Lung (tissue), 16 donors: ENCODE results near the gene KRTAP10-6. TPM values are rescaled to one million over a fixed set of nuclear protein-coding genes. Genes with fewer than 3 reads are reported as not detected.
"Not testable (repeated sequence)": the region's sequence is repeated elsewhere in the genome, so short reads cannot be mapped to it uniquely, and the experiment has no call there.

Experiments
- ATAC-seq: fragments of 200-7000 bp; cut with Tn5 transposase; one replicate; pipeline ENCODE4 v1.9.1; 2020; ENCODE audit warnings: moderate number of reproducible peaks; ENCODE audit not compliant: insufficient read depth, low FRiP score
- DNase-seq, 3 donors: peaks; one replicate each; pipeline ENCODE4 v3.0.0-alpha.2; 2013 to 2017
- H3K27ac ChIP-seq, 2 donors: one replicate each; pipeline ENCODE4 v1.5.1; 2013; ENCODE audit warnings: mild to moderate bottlenecking in 2 of 2, moderate library complexity in 2 of 2, control low read depth in 1 of 2, inconsistent platforms in 1 of 2, low read depth in 1 of 2, low read length in 1 of 2
- H3K27me3 ChIP-seq, 3 donors: one replicate each; pipeline ENCODE4 v1.5.1; 2013; ENCODE audit warnings: low read length in 2 of 3; ENCODE audit not compliant: control insufficient read depth in 3 of 3, insufficient read depth in 3 of 3
- H3K36me3 ChIP-seq, 4 donors: one replicate each; pipeline ENCODE4 v1.5.1; 2013; ENCODE audit warnings: low read length in 4 of 4, mild to moderate bottlenecking in 1 of 4, moderate library complexity in 1 of 4; ENCODE audit not compliant: control insufficient read depth in 4 of 4, insufficient read depth in 4 of 4
- H3K4me1 ChIP-seq, 5 donors: one replicate each; pipeline ENCODE4 v1.5.1; 2013; ENCODE audit warnings: low read length in 5 of 5, mild to moderate bottlenecking in 2 of 5, moderate library complexity in 1 of 5; ENCODE audit not compliant: control insufficient read depth in 5 of 5, insufficient read depth in 5 of 5
- H3K4me3 ChIP-seq: one replicate; pipeline ENCODE4 v1.5.1; 2013; ENCODE audit warnings: mild to moderate bottlenecking, control low read depth, moderate library complexity
- H3K9ac ChIP-seq, 2 donors: one replicate each; pipeline ENCODE4 v1.5.1; 2013; ENCODE audit warnings: low read length in 2 of 2, control low read depth in 1 of 2; ENCODE audit not compliant: insufficient read depth in 1 of 2
- H3K9me3 ChIP-seq, 4 donors: one replicate each; pipeline ENCODE4 v1.5.1; 2013; ENCODE audit warnings: low read length in 3 of 4, mild to moderate bottlenecking in 1 of 4, moderate library complexity in 1 of 4; ENCODE audit not compliant: control insufficient read depth in 4 of 4, insufficient read depth in 3 of 4
- CTCF ChIP-seq: IDR thresholded peaks from 2 replicates; pipeline ENCODE4 v1.5.1; 2012; ENCODE audit warnings: mild to moderate bottlenecking; ENCODE audit errors: control extremely low read depth, extremely low read depth
- WGBS, 2 donors: extraction: QIAGEN DNeasy Blood & Tissue Kit; methylation state at CpG; one replicate each; pipeline ENCODE4 v1.1.7; 2013; 5-methylcytosine and 5-hydroxymethylcytosine counted together
- long read RNA-seq, 5 donors: transcript quantifications; one replicate each; lab custom pipeline, GENCODE V29; 2026
- polyA plus RNA-seq, 2 donors: library from polyadenylated mRNA; stranded (reverse); fragments of 200-250 nt; gene quantifications; one replicate each; pipeline ENCODE4 v1.2.1, GENCODE V29; 2013
- total RNA-seq, 2 donors: library from RNA; depleted of rRNA in 1 of 2; stranded (reverse); fragments of >200 nt in 1 of 2; gene quantifications; one replicate each; pipeline ENCODE4 v1.2.1, GENCODE V29; 2014 to 2021
- donor health status: control.
- donor health status: control.
- donor health status: Bipolar disorder and iron deficiency.
- donor health status: healthy.
- donor health status: DM: yes; HTN: yes; CAD: no.

Gene KRTAP10-6, protein sequence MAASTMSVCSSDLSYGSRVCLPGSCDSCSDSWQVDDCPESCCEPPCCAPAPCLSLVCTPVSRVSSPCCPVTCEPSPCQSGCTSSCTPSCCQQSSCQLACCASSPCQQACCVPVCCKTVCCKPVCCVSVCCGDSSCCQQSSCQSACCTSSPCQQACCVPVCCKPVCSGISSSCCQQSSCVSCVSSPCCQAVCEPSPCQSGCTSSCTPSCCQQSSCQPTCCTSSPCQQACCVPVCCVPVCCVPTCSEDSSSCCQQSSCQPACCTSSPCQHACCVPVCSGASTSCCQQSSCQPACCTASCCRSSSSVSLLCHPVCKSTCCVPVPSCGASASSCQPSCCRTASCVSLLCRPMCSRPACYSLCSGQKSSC
- total RNA-seq, result not detected
- not detected for polyA plus RNA-seq
- long read RNA-seq, donor 1, result 0 reads
- long read RNA-seq, donor 2, result 0 reads
- long read RNA-seq, donor 3, result 0 reads
- long read RNA-seq, donor 4, result 0 reads
- long read RNA-seq, donor 5, result 0 reads

DNA sequence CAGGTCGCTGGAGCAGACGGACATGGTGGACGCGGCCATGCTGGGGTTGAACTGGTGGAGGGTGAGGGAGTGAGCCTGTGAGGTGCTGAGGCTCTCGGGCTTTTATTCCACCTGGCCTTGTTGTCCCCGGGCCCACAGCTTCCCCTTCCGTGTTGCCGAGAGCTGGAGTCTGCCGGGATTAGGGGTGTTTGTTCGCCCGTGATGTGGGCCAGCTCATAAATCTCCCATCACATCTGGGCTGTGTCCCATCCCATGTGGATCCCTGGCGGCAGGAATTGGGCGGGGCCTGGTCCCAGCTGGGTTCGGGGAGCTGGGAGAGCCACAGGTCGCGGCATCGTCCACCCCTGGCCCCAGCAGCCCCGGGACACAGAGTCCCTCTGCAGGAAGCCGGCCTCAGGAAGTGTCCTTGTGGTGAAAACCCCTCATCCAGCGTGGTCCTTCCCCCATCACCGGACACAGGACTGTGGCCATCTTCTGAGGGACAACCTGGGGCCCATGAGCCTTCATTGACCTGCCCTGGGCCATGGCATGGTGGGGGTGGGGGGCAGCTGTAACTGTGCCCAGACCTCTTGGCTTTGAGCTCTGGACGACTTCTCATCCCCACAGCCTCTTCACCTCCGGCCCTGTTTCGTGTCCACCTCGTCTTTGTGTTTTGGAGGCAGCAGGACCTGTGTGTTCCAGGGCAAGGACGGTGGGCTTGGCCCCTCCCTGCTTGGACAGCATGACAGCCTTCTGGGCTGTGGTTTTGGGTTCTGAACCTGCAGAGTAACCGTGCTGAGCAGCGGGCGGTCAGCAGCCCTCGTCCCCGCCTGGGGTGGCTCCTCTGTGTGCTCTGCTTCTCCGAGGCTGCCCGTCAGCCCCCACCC, at the start of gene KRTAP10-6:
TSS of gene KRTAP10-6 (minus strand) at position 60 of the 866 bp plus-strand sequence. CDS start at position 39, 21 bp downstream.
- Histone ChIP-seq H3K36me3 (no peaks in the 10 kb centered on the region), H3K4me3 (no peak within 1 kb of the TSS), H3K9me3 (peaks cover 0 to 2% (median 0%) of the 10 kb centered on the region in 4 donors), H3K27ac (no peak within 1 kb of the TSS), H3K27me3 (no peaks in the 10 kb centered on the region), H3K9ac (no peak within 1 kb of the TSS), H3K4me1 (peaks cover 0 to 8% (median 0%) of the 10 kb centered on the region in 5 donors)
- TF ChIP-seq CTCF, result no peak
- ATAC-seq, result no peak
- 58 to 66% methylated on average over 33 of the region's 33 CpGs for WGBS, 2 donors
- peak in 1 of 3 donors; percentile 11 for DNase-seq

GRCh38 chr21:44640761-44641160, 48.5 kb upstream of the KRTAP10-6 start:
- H3K27me3 ChIP-seq, result no peaks in the 10 kb centered on the region

DNA sequence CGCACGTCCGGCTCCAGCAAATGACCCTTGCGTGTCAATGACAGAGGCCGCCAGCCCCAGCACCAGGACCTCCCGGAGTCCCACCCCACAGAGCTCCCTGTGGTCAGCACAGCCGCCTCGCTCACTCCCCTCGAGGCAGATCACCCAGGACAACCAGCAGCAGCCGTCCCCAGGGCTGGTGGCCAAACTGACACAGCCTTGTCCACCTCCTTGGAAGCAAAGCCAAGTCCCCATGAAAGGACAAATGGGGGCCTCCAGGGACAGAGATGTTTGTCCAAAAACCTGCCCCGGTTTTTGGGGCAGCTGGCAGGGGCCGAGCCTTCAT, 47.0 kb upstream of the KRTAP10-6 start:
- H3K9ac ChIP-seq, result no peak overlapping the region
- DNase-seq (no peak), ATAC-seq (no peak)
- peaks cover 0 to 5% (median 0%) of the 10 kb centered on the region in 5 donors for H3K4me1 ChIP-seq
- H3K27me3 ChIP-seq, result peaks cover 0 to 3% (median 0%) of the 10 kb centered on the region in 3 donors
- no peak overlapping the region for H3K4me3 ChIP-seq
- 88 to 90% methylated on average over 12 of the region's 12 CpGs for WGBS, 2 donors
- peaks cover 0 to 17% (median 3%) of the 10 kb centered on the region in 4 donors for H3K9me3 ChIP-seq
- no peak for TF ChIP-seq CTCF
- H3K36me3 ChIP-seq, result no peaks in the 10 kb centered on the region
- H3K27ac ChIP-seq, result no peak overlapping the region

More at GRCh38 chr21:44640761-44641160, 48.5 kb upstream of the KRTAP10-6 start:
- DNase-seq (no peak), ATAC-seq (no peak)
- 83 to 86% methylated on average over 5 of the region's 5 CpGs for WGBS, 2 donors
- Histone ChIP-seq H3K9me3 (peaks cover 0 to 17% (median 6%) of the 10 kb centered on the region in 4 donors), H3K4me3 (no peak overlapping the region), H3K9ac (no peak overlapping the region), H3K27ac (no peak overlapping the region), H3K4me1 (peaks cover 0 to 5% (median 0%) of the 10 kb centered on the region in 5 donors), H3K36me3 (no peaks in the 10 kb centered on the region)
- no peak for TF ChIP-seq CTCF

DNA sequence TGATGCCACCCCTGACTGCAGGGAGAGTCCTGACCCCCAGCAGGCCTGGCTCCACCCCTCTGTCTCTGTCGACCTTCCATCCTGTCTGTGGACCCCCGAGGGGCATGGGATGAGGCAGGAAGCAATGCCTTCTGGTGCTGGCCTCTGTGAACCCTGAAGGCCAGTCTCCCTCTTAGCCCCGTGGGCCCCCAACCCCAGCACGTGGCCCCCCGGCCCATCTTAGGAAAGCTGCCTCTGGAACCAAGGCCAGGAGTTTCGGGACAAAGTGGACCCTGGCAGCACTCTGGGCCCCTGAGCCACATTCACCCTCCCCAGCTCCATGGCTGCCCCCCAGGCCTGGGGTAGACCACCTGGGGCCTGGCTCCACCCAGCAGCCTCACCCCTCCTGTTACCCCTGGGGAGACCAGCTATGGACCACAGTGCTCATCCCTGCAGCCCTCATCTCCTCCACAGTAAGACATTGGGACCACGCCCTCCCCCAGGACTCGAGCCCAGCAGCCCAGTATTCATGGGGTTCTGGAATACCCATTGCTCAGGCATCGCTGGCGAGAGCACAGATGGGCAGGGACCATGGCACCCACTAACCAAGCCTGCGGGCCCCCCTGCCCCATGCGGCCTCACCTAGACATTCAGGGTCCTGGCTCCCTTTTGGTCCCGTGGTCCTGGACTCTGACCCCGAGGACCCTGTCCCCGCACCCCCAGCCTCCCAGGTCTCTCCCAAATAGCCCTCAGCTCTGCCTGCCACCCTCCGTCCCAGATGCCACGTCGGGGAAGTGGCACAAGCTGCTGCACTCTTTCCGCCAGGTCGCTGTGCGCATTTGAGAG, 46.4 kb upstream of the KRTAP10-6 start:
- peaks cover 0 to 13% (median 3%) of the 10 kb centered on the region in 4 donors for H3K9me3 ChIP-seq
- DNase-seq, H3K9ac ChIP-seq, ATAC-seq, H3K27ac ChIP-seq, H3K36me3 ChIP-seq, H3K4me3 ChIP-seq, H3K27me3 ChIP-seq, H3K4me1 ChIP-seq: not testable (repeated sequence)
- WGBS, 2 donors, result 79 to 83% methylated on average over 20 to 21 of the region's 21 CpGs

GRCh38 chr21:44637851-44638348, 45.6 kb upstream of the KRTAP10-6 start:
- not testable (repeated sequence) for H3K27ac ChIP-seq, DNase-seq, H3K4me1 ChIP-seq, H3K9ac ChIP-seq, H3K36me3 ChIP-seq, ATAC-seq, H3K4me3 ChIP-seq, H3K27me3 ChIP-seq
- WGBS, 2 donors, result 59 to 67% methylated on average over 11 of the region's 12 CpGs
- H3K9me3 ChIP-seq, result peaks cover 0 to 11% (median 3%) of the 10 kb centered on the region in 4 donors
